GM21786 (cell line): ENCODE results near the gene LGALS16.
"Not testable (repeated sequence)": the region's sequence is repeated elsewhere in the genome, so short reads cannot be mapped to it uniquely, and the experiment has no call there.

Experiments
- ATAC-seq: cut with Tn5 transposase; IDR thresholded peaks from one replicate; pipeline ENCODE4 v1.9.1; 2021; ENCODE audit not compliant: unreplicated experiment

Gene LGALS16

GRCh38 chr19:39677961-39678889 lies 22.5 kb downstream of the LGALS16 start:
- ATAC-seq, result no peak

DNA sequence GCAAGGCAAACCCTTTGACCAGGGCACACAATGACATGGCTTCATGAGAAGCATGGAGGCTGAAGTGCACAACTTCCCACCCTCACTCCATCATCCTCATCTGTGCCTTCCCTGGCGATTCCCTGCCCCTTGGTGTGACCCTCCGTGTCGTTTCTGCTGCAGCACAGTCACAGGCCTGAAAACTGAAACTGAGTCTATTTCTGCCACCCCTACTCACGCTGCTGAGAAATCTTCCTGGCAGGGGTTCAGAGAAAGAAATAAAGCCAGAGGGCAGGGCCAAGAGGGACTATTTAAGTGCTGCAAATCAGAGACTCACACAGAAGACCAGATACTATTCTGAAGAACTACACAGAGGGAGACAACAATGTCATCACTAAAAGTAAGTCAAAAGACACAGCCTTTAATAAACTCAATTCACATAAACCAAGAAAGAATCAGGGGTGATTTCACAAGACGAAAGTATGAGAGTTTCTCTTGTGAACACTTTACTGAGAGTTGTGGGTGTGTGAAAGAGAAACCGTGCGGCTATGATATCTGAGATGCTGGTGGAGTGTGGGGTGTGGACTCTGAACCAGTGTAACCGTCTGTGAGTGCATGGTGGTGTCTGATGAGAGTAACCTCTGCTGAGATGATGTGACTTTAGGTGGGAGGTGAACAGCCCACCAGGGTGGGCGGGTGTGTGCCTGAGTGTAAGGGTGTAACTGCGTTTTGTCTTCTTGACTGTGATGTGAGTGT lies 23.5 kb downstream of the LGALS16 start:
- ATAC-seq, result peak; percentile 61

DNA sequence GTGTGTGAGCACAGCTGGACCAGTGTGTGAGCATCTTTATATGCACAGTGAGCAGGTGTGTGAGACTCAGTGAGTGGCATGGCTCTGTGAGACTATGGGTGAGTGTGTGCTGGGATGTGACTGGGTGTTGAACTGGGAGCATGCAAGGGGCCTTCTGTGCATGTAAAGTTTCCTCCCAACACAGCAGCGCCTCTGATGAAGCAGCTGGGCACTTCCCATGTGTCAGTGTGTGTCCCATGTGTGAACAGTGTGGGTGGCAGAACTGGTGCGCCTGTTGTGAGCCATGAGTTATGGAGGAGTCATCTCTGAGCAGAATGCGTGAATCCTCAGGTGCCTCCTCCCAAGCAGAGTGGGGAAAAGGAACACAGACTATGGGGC lies 24.1 kb downstream of the LGALS16 start:
- peak; percentile 2 for ATAC-seq

DNA sequence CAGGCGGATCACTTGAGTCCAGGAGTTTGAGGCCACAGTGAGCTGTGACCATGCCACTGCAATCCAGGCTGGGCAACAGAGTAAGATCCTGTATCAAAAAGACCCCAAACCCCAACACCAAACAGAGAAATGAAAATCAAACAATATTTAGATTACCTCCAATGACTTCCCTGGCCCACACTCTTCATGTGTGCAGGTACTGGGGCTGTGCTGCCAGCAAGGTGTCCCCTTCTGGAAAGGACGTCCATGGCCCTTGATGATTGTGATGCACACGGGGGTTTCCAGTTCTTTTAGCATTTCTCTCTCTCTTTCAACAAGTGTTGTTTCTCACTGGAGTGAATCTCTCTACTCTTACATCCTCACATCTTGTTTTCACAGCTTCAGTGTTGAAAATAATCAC lies 24.9 kb downstream of the LGALS16 start:
- ATAC-seq, result no peak

DNA sequence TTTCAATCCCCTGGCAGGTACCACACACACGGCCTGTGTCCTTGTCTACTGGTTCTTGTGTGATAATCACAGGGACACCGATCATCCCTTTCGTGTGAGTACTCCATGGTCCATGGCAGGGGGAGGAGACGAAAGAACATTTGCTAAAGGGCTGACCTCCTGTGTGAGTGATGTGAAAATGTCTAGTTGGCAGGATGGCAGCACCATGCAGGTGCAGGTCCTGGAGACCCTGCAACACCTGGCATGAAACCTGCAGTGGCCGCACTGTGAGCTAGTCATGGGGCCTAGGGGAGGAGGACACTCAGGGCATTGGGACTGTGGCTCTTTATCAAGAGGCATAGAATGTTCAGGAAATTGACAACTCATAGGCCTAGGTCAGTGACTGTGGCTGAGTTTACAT lies 25.7 kb downstream of the LGALS16 start:
- ATAC-seq, result no peak

DNA sequence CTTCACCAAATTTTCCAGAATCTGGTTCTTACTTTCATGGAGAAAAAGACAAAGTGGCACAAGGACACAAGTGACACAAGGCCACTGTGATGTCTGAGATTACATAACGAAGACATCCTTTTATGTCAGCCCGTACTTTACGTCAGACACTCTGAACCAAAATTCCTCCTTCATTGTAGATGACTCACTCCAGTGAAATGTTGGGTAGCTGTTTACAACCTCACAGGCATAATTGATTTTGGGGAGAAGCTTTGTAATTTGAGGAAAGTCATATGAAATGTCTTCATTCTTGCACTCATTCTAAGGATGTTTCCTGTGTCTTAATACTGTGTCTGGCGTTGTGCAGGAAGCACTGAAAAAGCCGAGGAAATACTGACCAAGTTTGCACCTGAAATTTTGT lies 28.6 kb downstream of the LGALS16 start:
- no peak for ATAC-seq

- ATAC-seq, result no peak
These were observed 31.0 kb downstream of the LGALS16 start for GRCh38 chr19:39686739-39687138.

DNA sequence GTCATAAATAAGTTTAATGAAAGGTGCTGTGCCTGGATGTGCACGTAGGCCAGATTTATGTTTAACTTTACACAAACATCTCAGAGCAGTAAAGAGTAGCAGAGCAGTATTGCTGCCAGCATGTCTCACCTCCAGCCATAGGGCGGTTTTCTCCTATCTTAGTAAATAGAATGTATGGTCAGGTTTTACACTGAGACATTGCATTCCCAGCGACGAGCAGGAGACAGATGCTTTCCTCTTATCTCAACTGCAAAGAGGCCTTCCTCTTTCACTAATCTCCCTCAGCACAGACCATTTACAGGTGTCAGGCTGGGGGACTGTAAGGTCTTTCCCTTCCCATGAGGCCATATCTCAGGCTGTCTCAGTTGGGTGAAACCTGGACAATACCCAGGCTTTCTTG lies 32.9 kb downstream of the LGALS16 start:
- not testable (repeated sequence) for ATAC-seq

- ATAC-seq, result no peak
These were observed 36.5 kb downstream of the LGALS16 start for GRCh38 chr19:39692166-39692565.

- no peak for ATAC-seq
These were observed 37.1 kb downstream of the LGALS16 start for GRCh38 chr19:39692822-39693221.

DNA sequence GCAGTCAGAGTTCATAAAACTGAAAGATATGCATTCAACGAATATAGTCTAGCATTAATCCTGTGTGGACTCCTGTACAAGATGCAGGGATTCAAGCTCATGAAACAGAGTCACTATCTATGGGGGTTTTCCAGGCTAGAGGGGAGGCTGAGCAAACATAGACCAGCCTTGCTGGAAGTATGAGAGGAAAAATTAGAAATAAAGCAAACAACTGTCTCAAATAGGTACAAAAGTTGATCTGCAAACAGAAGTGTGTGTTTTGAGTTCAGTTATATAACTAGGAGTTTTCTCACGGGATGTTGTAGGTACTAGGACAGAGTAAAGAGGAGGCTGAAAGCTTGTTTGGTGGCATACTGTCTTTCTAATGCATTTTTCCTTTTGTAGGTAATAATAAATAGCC lies 40.0 kb downstream of the LGALS16 start:
- ATAC-seq, result no peak

DNA sequence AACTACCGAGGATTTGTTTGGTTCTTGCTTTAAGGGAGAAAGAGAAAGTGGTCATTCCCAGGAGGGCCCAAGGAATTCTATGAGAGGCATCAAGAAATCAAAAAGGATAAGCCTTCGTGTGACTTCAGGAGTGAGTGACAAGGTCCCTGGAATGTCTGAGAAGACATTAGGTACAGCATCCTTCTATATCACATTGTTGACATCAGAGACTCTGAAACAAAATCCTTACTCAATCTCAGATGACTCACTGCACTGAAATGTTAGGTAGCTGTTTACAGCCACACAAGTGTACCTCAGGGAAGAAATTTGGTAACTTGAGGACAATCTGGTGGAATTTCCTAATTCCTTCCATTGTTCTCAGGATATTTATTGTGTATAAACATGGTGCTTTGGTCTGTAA lies 40.7 kb downstream of the LGALS16 start:
- no peak for ATAC-seq

DNA sequence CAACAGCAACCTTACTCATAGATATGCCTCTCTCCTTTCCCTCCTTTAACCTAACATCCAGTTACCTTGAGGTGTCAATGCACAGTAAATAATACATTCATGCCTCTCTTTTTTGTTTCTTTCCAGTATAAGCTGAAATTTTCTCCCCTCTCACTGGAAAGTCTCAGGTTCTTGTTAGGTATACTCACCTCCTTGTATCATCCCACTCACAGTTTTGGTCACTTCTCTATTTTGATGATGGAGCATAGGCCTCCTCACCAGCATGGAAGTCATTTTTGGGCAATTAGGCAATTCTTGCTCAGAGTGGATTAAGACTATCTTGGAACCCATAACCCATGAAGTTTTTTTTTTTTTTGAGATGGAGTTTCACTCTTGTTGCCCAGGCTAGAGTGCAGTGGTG lies 42.8 kb downstream of the LGALS16 start:
- ATAC-seq, result no peak

- no peak for ATAC-seq
These were observed 45.6 kb downstream of the LGALS16 start for GRCh38 chr19:39701291-39701690.

DNA sequence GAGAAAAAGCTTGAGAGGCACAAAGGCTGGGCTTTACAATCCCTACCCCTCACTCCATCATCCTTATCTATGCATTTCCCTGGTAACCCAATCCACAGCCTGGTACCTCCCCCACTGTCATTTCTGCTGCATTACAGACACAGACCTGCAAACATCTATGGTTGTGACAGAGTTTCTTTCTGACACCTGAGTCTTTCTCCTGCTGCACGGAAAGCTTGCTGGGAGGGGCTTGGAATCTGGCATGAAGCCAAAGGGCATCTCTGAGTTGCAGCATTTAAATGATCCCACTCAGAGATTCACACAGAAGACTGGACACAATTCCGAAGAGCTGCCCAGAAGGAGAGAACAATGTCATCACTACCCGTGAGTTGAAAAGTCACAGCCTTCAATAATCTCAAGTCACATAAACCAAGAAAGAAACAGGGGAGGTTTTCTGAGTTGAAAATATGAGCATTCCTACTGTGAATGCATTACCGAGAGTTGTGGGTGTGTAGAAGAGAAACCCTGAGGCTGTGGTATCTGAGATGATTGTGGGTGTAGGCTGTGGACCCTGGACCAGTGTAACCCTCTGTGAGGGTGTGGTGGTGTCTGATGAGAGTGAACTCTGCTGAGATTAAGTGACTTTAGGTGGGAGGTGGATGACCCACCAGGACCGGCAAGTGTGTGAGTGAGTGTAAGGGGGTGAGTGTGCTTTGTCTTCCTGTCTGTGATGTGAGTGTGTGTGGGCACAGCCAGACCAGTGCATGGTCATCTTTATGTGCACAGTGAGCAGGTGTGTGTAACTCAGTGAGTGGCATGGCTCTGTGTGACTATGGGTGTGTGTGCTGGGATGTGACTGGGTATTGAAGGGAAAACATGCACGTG lies 48.7 kb downstream of the LGALS16 start, which contains the start of gene LGALS14:
Gene LGALS14 (plus strand): TSS at position 301 of the 864 bp plus-strand sequence. CDS start 48 bp downstream, at position 349.
- ATAC-seq, result no peak

- no peak for ATAC-seq
These were observed 50.0 kb downstream of the LGALS16 start for GRCh38 chr19:39705578-39706188.

DNA sequence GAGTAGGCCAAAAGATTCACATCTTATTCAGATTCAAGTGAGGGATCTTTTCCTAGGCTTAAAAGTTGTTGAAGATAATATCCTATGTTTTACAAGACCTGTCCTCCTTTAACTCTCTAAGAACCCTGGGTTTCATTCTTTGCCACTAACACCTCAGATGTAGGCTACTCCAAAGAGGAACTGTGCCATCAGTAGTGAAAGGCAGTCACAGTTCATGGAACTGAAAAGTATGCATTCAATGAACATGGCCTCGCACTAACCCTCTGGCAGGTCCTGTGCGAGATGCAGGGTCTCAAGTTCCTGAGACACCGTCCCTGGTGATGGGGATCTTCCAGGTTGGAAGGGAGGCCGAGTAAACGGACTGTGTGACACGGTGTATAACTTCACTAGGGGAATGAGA lies 52.9 kb downstream of the LGALS16 start:
- no peak for ATAC-seq

GRCh38 chr19:39709026-39709872 lies 53.5 kb downstream of the LGALS16 start:
- no peak for ATAC-seq
